Daoy (cell line): Measurements from ENCODE around the gene SBF2. TPM values are rescaled to one million over a fixed set of nuclear protein-coding genes. Genes with fewer than 3 reads are reported as not detected.

ENCODE experiments used
- DNase-seq: peaks from one replicate; pipeline ENCODE4 v3.0.0-alpha.2; 2015; ENCODE audit warnings: low read depth
- total RNA-seq: library from RNA; depleted of rRNA; stranded (reverse); fragments of >200 nt; shearing (Covaris generic); gene quantifications from 2 replicates; pipeline ENCODE4 v1.2.3, GENCODE V29; 2014

SBF2 gene
- total RNA-seq, 1 experiment from 2014 or later, result 23.4 TPM

- peak; percentile 44 for DNase-seq
Observed at GRCh38 chr11:10302359-10302743, 8.3 kb upstream of the SBF2 start.

GRCh38 chr11:10301656-10302358, 7.8 kb upstream of the SBF2 start:
- DNase-seq, result no peak

GRCh38 chr11:10298342-10298741, 4.3 kb upstream of the SBF2 start:
- DNase-seq, result peak; percentile 89

- no peak for DNase-seq
Observed at GRCh38 chr11:10295064-10295901, 1.3 kb upstream of the SBF2 start.

GRCh38 chr11:10294290-10294953, 403 bp upstream of the SBF2 start:
- DNase-seq, result peak; percentile 25

GRCh38 chr11:10291801-10292638, 2.0 kb downstream of the SBF2 start:
- no peak for DNase-seq

- no peak for DNase-seq
Observed at GRCh38 chr11:10289765-10290380, 4.1 kb downstream of the SBF2 start.

- no peak for DNase-seq
Observed at GRCh38 chr11:10288881-10289764, 4.9 kb downstream of the SBF2 start.

- DNase-seq, result no peak
Observed at GRCh38 chr11:10287766-10288715, 6.0 kb downstream of the SBF2 start.

- no peak for DNase-seq
Observed at GRCh38 chr11:10287140-10287539, 6.9 kb downstream of the SBF2 start.

- DNase-seq, result no peak
Observed at GRCh38 chr11:10285148-10285802, 8.7 kb downstream of the SBF2 start.

- no peak for DNase-seq
Observed at GRCh38 chr11:10283991-10284390, 10.0 kb downstream of the SBF2 start.

GRCh38 chr11:10282117-10282516, 11.9 kb downstream of the SBF2 start:
- no peak for DNase-seq

GRCh38 chr11:10275714-10276113, 18.3 kb downstream of the SBF2 start:
- DNase-seq, result no peak

GRCh38 chr11:10274726-10275125, 19.3 kb downstream of the SBF2 start:
- no peak for DNase-seq

- no peak for DNase-seq
Observed at GRCh38 chr11:10273738-10274137, 20.3 kb downstream of the SBF2 start.

- DNase-seq, result no peak
Observed at GRCh38 chr11:10272132-10272531, 21.9 kb downstream of the SBF2 start.

- DNase-seq, result no peak
Observed at GRCh38 chr11:10268746-10269488, 25.1 kb downstream of the SBF2 start.
